NCI-H526 (cell line): ENCODE measurements around the gene PHF12.

Source experiments
- DNase-seq, 2 experiments: peaks; one replicate each; lab custom pipeline; 2025; lab: John Stamatoyannopoulos, UW

Gene PHF12

GRCh38 chr17:28858801-28859355 lies 92.4 kb downstream of the PHF12 start:
- no peak for DNase-seq

- DNase-seq, result no peak
Measured at GRCh38 chr17:28857905-28858800, 93.2 kb downstream of the PHF12 start.

- DNase-seq, result no peak
Measured at GRCh38 chr17:28856028-28856574, 95.2 kb downstream of the PHF12 start.

- no peak for DNase-seq
Measured at GRCh38 chr17:28855336-28855679, 96.0 kb downstream of the PHF12 start.
